SK-N-SH (cell line): ENCODE data around the gene NDUFB6. TPM values are rescaled to one million over a fixed set of nuclear protein-coding genes. Genes with fewer than 3 reads are reported as not detected.

Source experiments
- CTCF ChIA-PET: fragments of 300-600, 350-600 bp; formaldehyde crosslinking; extraction: SDS; loops from one replicate; lab custom pipeline; 2021; lab: Yijun Ruan, JAX
- POLR2A ChIA-PET: fragments of 350-600 bp; sonication (Branson Sonifier 250); formaldehyde crosslinking; extraction: SDS; loops from one replicate; lab custom pipeline; 2020; ENCODE audit warnings: antibody characterized with exemption, inconsistent platforms; lab: Yijun Ruan, JAX
- DNase-seq: peaks from one replicate; pipeline ENCODE4 v3.0.0; 2012
- H2AFZ ChIP-seq: fragments of 200-600 bp; sonication (generic); 2 replicates; pipeline ENCODE4 v1.8.1; 2016; ENCODE audit warnings: antibody characterized with exemption, mild to moderate bottlenecking, low read depth
- H3F3A ChIP-seq: fragments of 200-600 bp; sonication (generic); replicated peaks from 2 replicates; pipeline ENCODE3; 2016; ENCODE audit warnings: antibody characterized with exemption, mild to moderate bottlenecking; ENCODE audit not compliant: insufficient read depth
- H3K27ac ChIP-seq, 2 experiments: fragments of 200-500 bp in 1 of 2; fragments of 200-600 bp in 1 of 2; sonication (Bioruptor generic) in 1 of 2; sonication (generic), shearing (Covaris generic) in 1 of 2; 2 replicates each; pipeline versions ENCODE4 v1.5.1 to v1.6.1; 2014 to 2016; ENCODE audit warnings: low read depth in 2 of 2, inconsistent platforms in 1 of 2, low read length in 1 of 2, mild to moderate bottlenecking in 1 of 2, mixed read lengths in 1 of 2
- H3K27me3 ChIP-seq: fragments of 200-600 bp; sonication (generic), shearing (Covaris generic); 2 replicates; pipeline ENCODE4 v1.6.1; 2016; ENCODE audit warnings: mixed run types; ENCODE audit not compliant: insufficient read depth
- H3K36me3 ChIP-seq, 2 experiments: fragments of 200-500 bp in 1 of 2; fragments of 200-600 bp in 1 of 2; sonication (Bioruptor generic) in 1 of 2; sonication (generic) in 1 of 2; replicated peaks in 1 of 2; 2 replicates each; pipeline versions ENCODE3 to v1.5.1; 2014 to 2016; ENCODE audit warnings: low read length in 1 of 2, mild to moderate bottlenecking in 1 of 2; ENCODE audit not compliant: insufficient read depth in 2 of 2, control insufficient read depth in 1 of 2
- H3K4me1 ChIP-seq, 2 experiments: fragments of 200-500 bp in 1 of 2; fragments of 200-600 bp in 1 of 2; sonication (Bioruptor generic) in 1 of 2; sonication (generic), shearing (Covaris generic) in 1 of 2; 2 replicates each; pipeline versions ENCODE4 v1.5.1 to v1.6.1; 2014 to 2016; ENCODE audit warnings: low read depth in 1 of 2, low read length in 1 of 2, mixed run types in 1 of 2; ENCODE audit not compliant: insufficient read depth in 2 of 2, control insufficient read depth in 1 of 2
- H3K4me2 ChIP-seq: fragments of 200-600 bp; sonication (generic), shearing (Covaris generic); 2 replicates; pipeline ENCODE4 v1.6.1; 2017; ENCODE audit warnings: mixed run types
- H3K4me3 ChIP-seq, 2 experiments: fragments of 200-500 bp in 1 of 2; fragments of 200-600 bp in 1 of 2; sonication (Bioruptor generic) in 1 of 2; sonication (generic), shearing (Covaris generic) in 1 of 2; 2 replicates each; pipeline versions ENCODE4 v1.5.1 to v1.8.1; 2014 to 2016; ENCODE audit warnings: low read depth in 2 of 2, inconsistent platforms in 1 of 2, low read length in 1 of 2, mild to moderate bottlenecking in 1 of 2, mixed read lengths in 1 of 2, moderate library complexity in 1 of 2
- H3K79me2 ChIP-seq: fragments of 200-600 bp; sonication (generic); 2 replicates; pipeline ENCODE4 v1.8.1; 2017; ENCODE audit warnings: mild to moderate bottlenecking; ENCODE audit not compliant: insufficient read depth
- H3K9ac ChIP-seq: fragments of 200-600 bp; sonication (generic); 2 replicates; pipeline ENCODE4 v1.6.1; 2017; ENCODE audit warnings: mixed run types
- H3K9me2 ChIP-seq: fragments of 200-600 bp; sonication (generic); 2 replicates; pipeline ENCODE4 v1.6.1; 2017; ENCODE audit warnings: mixed run types
- H3K9me3 ChIP-seq: fragments of 200-600 bp; sonication (generic); 2 replicates; pipeline ENCODE4 v1.6.1; 2017; ENCODE audit warnings: mixed run types, mild to moderate bottlenecking, moderate library complexity
- H4K20me1 ChIP-seq: fragments of 200-600 bp; sonication (generic); 2 replicates; pipeline ENCODE4 v1.6.1; 2017; ENCODE audit warnings: mild to moderate bottlenecking, mixed run types; ENCODE audit not compliant: insufficient read depth
- CHD2 ChIP-seq: fragments of 150-350 bp; IDR thresholded peaks from 2 replicates; pipeline ENCODE4 v1.6.1; 2018; ENCODE audit warnings: low read length; ENCODE audit not compliant: partially characterized antibody
- ELF1 ChIP-seq: IDR thresholded peaks from 2 replicates; pipeline ENCODE4 v1.4.0; 2012
- EP300 ChIP-seq, 2 experiments: IDR thresholded peaks; 2 replicates each; pipeline versions ENCODE4 v1.4.0 to v1.6.1; 2012; ENCODE audit warnings: borderline replicate concordance in 1 of 2, low read depth in 1 of 2, low read length in 1 of 2
- EZH2phosphoT487 ChIP-seq: fragments of 200-600 bp; sonication (generic); IDR thresholded peaks from 2 replicates; pipeline ENCODE4 v1.6.1; 2017; ENCODE audit warnings: low read depth, mixed run types, mild to moderate bottlenecking, antibody characterized with exemption, moderate library complexity, borderline replicate concordance
- FOSL2 ChIP-seq: IDR thresholded peaks from 2 replicates; pipeline ENCODE4 v1.4.0; 2012; ENCODE audit warnings: low read depth, mild to moderate bottlenecking, moderate library complexity, borderline replicate concordance
- FOXJ3 ChIP-seq: sonication (generic); formaldehyde crosslinking; IDR thresholded peaks from 2 replicates; pipeline ENCODE4 v1.5.1; 2020; ENCODE audit warnings: mild to moderate bottlenecking, missing genetic modification reagents
- GABPA ChIP-seq: IDR thresholded peaks from 2 replicates; pipeline ENCODE4 v1.4.0; 2012; ENCODE audit warnings: low read depth, mild to moderate bottlenecking
- GATA2 ChIP-seq: sonication (generic); formaldehyde crosslinking; IDR thresholded peaks from 2 replicates; pipeline ENCODE4 v1.5.0; 2020; ENCODE audit warnings: mild to moderate bottlenecking, missing genetic modification reagents
- JUND ChIP-seq: IDR thresholded peaks from 2 replicates; pipeline ENCODE4 v1.4.0; 2012
- NFIC ChIP-seq: IDR thresholded peaks from 2 replicates; pipeline ENCODE4 v1.4.0; 2012; ENCODE audit warnings: borderline replicate concordance
- PBX3 ChIP-seq: IDR thresholded peaks from 2 replicates; pipeline ENCODE4; 2012
- POLR2AphosphoS5 ChIP-seq: IDR thresholded peaks from 2 replicates; pipeline ENCODE4 v1.6.1; 2012; ENCODE audit warnings: low read depth, low read length
- REST ChIP-seq: IDR thresholded peaks from 2 replicates; pipeline ENCODE4 v1.6.1; 2012; ENCODE audit warnings: mild to moderate bottlenecking, low read depth, low read length, moderate library complexity
- RXRA ChIP-seq: IDR thresholded peaks from 2 replicates; pipeline ENCODE4 v1.4.0; 2012; ENCODE audit warnings: low read depth, mild to moderate bottlenecking, borderline replicate concordance
- SIN3A ChIP-seq: IDR thresholded peaks from 2 replicates; pipeline ENCODE4 v1.6.1; 2012; ENCODE audit warnings: low read depth, mild to moderate bottlenecking, low read length, moderate library complexity, borderline replicate concordance
- SMC3 ChIP-seq: IDR thresholded peaks from 2 replicates; pipeline ENCODE4 v1.6.1; 2012; ENCODE audit warnings: low read depth, low read length, improper control_type of control experiment
- TAF1 ChIP-seq: IDR thresholded peaks from 2 replicates; pipeline ENCODE4 v1.6.1; 2012; ENCODE audit warnings: low read depth, mild to moderate bottlenecking, low read length, moderate library complexity, borderline replicate concordance
- TCF12 ChIP-seq: IDR thresholded peaks from 2 replicates; pipeline ENCODE4 v1.4.0; 2012
- TEAD4 ChIP-seq: IDR thresholded peaks from 2 replicates; pipeline ENCODE4 v1.4.0; 2012; ENCODE audit warnings: mild to moderate bottlenecking, borderline replicate concordance; ENCODE audit not compliant: insufficient read depth
- USF1 ChIP-seq: IDR thresholded peaks from 2 replicates; pipeline ENCODE4 v1.4.0; 2012; ENCODE audit warnings: low read depth, borderline replicate concordance
- USF2 ChIP-seq: fragments of 150-350 bp; IDR thresholded peaks from 2 replicates; pipeline ENCODE4 v1.6.1; 2017; ENCODE audit warnings: antibody characterized with exemption, low read length, low read depth, borderline replicate concordance
- YY1 ChIP-seq: IDR thresholded peaks from 2 replicates; pipeline ENCODE4 v1.4.0; 2012; ENCODE audit warnings: low read depth, mild to moderate bottlenecking
- ZBTB33 ChIP-seq: IDR thresholded peaks from 2 replicates; pipeline ENCODE4 v1.4.0; 2012; ENCODE audit warnings: low read depth, borderline replicate concordance
- WGBS: methylation state at CpG from one replicate; pipeline ENCODE4 v1.1.6; 2017; ENCODE audit warnings: low lambda C conversion rate; 5-methylcytosine and 5-hydroxymethylcytosine counted together
- polyA plus RNA-seq, 3 experiments: library from polyadenylated mRNA; depleted of rRNA; stranded (reverse); fragments of >200 nt; gene quantifications; 2 replicates each; pipeline ENCODE4 v1.2.3, GENCODE V29; 2012
- TF ChIP-seq, protein P1 (sequence below): IDR thresholded peaks from 2 replicates; pipeline ENCODE4 v1.4.0; 2012; ENCODE audit warnings: low read depth

Gene NDUFB6
- polyA plus RNA-seq, 1 of the 3 experiments (the other 2 are of a cell fraction) = 96.2 TPM

- peaks cover 7 to 12% of the 10 kb centered on the region in 2 experiments for H3K36me3 ChIP-seq
- under 1% methylated on average over 41 of the region's 46 CpGs for WGBS
- peak within 1 kb of the TSS; percentile 85 for H3K9ac ChIP-seq
- CTCF ChIA-PET = interaction anchor here (1.4 to 5.4 kb wide), 6 partner anchors 11 to 173 kb away, joined by 3 to 51 read pairs (median 13); partner anchors contain the start of gene NDUFB6
- no peaks in the 10 kb centered on the region for H3K27me3 ChIP-seq
- POLR2A ChIA-PET = interaction anchor here (1.0 to 1.1 kb wide), 3 partner anchors 20 to 472 kb away, joined by 3 to 5 read pairs (median 4); partner anchors contain the start of genes DNAJA1 and NDUFB6
- H3K9me3 ChIP-seq = no peaks in the 10 kb centered on the region
- peaks cover 25% of the 10 kb centered on the region for H3F3A ChIP-seq
- peak within 1 kb of the TSS; percentile 91 to 94 for H3K4me3 ChIP-seq
- H3K4me1 ChIP-seq = peaks cover 0 to 2% of the 10 kb centered on the region in 2 experiments; a peak in 2 of 4 replicates
- DNase-seq = peak; percentile 87
- peaks cover 68% of the 10 kb centered on the region for H3K79me2 ChIP-seq
- peak within 1 kb of the TSS; percentile 97 to 98 for H3K27ac ChIP-seq
- peak within 1 kb of the TSS; percentile 98 for H3K4me2 ChIP-seq
- peaks cover 24% of the 10 kb centered on the region for H4K20me1 ChIP-seq
- H2AFZ ChIP-seq = peak within 1 kb of the TSS; percentile 96
- no peaks in the 10 kb centered on the region for H3K9me2 ChIP-seq
- TF ChIP-seq GABPA = peak; percentile 73
- peak; percentile 74 for TF ChIP-seq CHD2
- peak; percentile 96 for TF ChIP-seq USF1
- peak; percentile 30; the same call in 1 of the 2 replicates for TF ChIP-seq TEAD4
- TF ChIP-seq GATA2 (CRISPR knock-in tag) = peak; percentile 55
- peak; percentile 99 for TF ChIP-seq YY1
- no peak for TF ChIP-seq PBX3
- TF ChIP-seq ZBTB33 = peak; percentile 69; the same call in 1 of the 2 replicates
- TF ChIP-seq SIN3A = peak; percentile 82; the same call in 1 of the 2 replicates
- peak; percentile 72 for TF ChIP-seq REST
- TF ChIP-seq FOSL2 = no peak
- peak; percentile 98 for TF ChIP-seq ELF1
- peak; percentile 89 for TF ChIP-seq POLR2AphosphoS5
- TF ChIP-seq RXRA = no peak; the same call in 1 of the 2 replicates
- peak; percentile 33; the same call in 1 of the 2 replicates for TF ChIP-seq NFIC
- peak; percentile 3; the same call in 1 of the 2 replicates for TF ChIP-seq JUND
- peak; percentile 99 for TF ChIP-seq TAF1
- TF ChIP-seq USF2 = peak; percentile 70
- TF ChIP-seq SMC3 = no peak
- TF ChIP-seq, protein P1, sequence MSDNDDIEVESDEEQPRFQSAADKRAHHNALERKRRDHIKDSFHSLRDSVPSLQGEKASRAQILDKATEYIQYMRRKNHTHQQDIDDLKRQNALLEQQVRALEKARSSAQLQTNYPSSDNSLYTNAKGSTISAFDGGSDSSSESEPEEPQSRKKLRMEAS = peak; percentile 76; the same call in 1 of the 2 replicates
- no peak for TF ChIP-seq FOXJ3 (CRISPR knock-in tag)
- TF ChIP-seq EZH2phosphoT487 = no peak
- peak; percentile 5; the same call in 1 of the 2 replicates for TF ChIP-seq TCF12
- peak; percentile 14 to 26; a peak in 1 of 4 replicates for TF ChIP-seq EP300 (IDR thresholded peaks at IDR 0.05; ENCODE audit: borderline replicate concordance in 1 of 2, low read depth in 1 of 2, low read length in 1 of 2)
These were observed 20.6 kb downstream of the NDUFB6 start, which contains the start of the genes SMIM27 and TOPORS for GRCh38 chr9:32552172-32552872. TSS of gene SMIM27 (plus strand) at chr9:32552327. CDS start at chr9:32552435, 108 bp downstream. TSS of gene TOPORS (minus strand) at chr9:32552586. CDS start at chr9:32552436, 150 bp downstream.
